ENCODE results near the gene STMND1. TPM values are rescaled to one million over a fixed set of nuclear protein-coding genes. Genes with fewer than 3 reads are reported as not detected.

The STMND1 gene
- polyA plus RNA-seq, 6 donors from 2014 or later = not detected

DNA sequence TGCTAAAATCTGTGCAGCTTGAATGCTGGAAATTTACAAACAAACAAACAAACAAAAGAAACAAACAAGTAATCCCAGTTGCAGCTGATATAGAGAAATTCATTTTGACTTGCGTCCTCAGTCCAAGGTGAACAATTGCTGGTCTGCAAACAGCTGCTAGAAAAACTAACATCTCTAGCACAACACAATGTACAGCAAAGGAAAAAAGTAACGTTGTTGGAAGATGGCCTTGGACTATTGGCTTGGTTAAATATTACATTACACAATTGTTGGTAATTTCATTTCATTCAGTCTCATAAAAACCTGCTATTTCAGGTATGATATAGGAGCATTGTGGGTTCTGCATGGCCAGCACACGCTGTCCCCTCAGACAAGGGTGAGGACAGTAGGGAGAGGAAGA lies 50.0 kb downstream of the STMND1 start:
- Mint-ChIP-seq H3K4me3 (no peak overlapping the region), H3K27me3 (peaks cover 0 to 11% (median 0%) of the 10 kb centered on the region in 3 donors), H3K9me3 (peaks cover 5 to 29% (median 13%) of the 10 kb centered on the region in 7 donors), H3K27ac (no peak overlapping the region), H3K4me1 (no peaks in the 10 kb centered on the region), H3K36me3 (peaks cover 0 to 7% of the 10 kb centered on the region in 2 donors)
- no peak for DNase-seq
- no peak for ATAC-seq (ENCODE audit: low read depth in 2 of 2)

DNA sequence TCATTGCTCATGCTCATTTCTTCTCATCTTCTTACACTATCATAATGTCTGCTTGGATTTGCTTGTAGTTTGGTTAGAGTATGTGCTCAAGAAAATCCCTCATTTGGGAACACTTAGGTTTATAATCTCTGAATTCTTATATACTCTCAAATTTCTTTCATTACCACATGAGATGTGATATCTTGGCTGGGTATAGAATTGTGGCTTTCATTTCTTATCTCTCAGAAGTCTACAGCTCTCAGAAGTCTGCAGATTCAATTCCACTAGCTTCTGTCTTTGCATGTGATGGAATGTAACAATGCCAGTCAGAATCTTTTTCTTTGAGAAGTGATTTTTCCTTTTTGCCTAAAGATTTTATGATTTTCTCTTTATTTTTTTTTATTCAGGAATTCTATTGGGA lies 50.9 kb downstream of the STMND1 start:
- no peak for DNase-seq
- Mint-ChIP-seq H3K27me3 (peaks cover 0 to 10% (median 0%) of the 10 kb centered on the region in 3 donors), H3K27ac (no peak overlapping the region), H3K4me1 (no peaks in the 10 kb centered on the region), H3K4me3 (no peak overlapping the region), H3K9me3 (peaks cover 5 to 24% (median 12%) of the 10 kb centered on the region in 7 donors), H3K36me3 (peaks cover 0 to 7% of the 10 kb centered on the region in 2 donors)
- ATAC-seq (ENCODE audit: low read depth in 2 of 2) = no peak

- Mint-ChIP-seq H3K9me3 (peaks cover 5 to 19% (median 12%) of the 10 kb centered on the region in 7 donors), H3K27me3 (peaks cover 4 to 10% (median 10%) of the 10 kb centered on the region in 3 donors), H3K4me3 (no peak overlapping the region), H3K36me3 (peaks cover 0 to 7% of the 10 kb centered on the region in 2 donors), H3K27ac (no peak overlapping the region), H3K4me1 (no peaks in the 10 kb centered on the region)
- DNase-seq = peak; percentile 44
- no peak for ATAC-seq (ENCODE audit: low read depth in 2 of 2)
These were observed 54.5 kb downstream of the STMND1 start for GRCh38 chr6:17156112-17156921.

DNA sequence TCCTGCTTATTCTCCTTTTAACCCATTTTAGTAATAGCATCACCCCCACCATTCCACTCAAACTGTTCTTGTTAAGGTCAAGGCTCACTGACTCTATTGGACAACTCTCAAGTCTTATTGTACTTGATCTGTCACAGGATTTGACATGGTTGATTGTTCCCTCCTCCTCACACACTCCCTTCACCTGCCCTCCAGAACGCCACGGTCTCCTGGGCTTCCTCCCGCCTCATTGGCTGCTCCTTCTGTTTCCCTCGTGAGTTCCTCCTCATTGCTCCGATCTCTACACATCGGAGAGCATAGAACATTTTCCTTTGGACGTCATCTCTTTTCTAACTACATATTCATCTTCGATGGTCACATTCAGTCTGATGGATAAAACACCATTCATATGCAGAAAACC lies 55.1 kb downstream of the STMND1 start:
- ATAC-seq (ENCODE audit: low read depth in 2 of 2) = no peak
- no peak overlapping the region for H3K27ac Mint-ChIP-seq
- H3K36me3 Mint-ChIP-seq = peaks cover 0 to 7% of the 10 kb centered on the region in 2 donors
- no peaks in the 10 kb centered on the region for H3K4me1 Mint-ChIP-seq
- H3K27me3 Mint-ChIP-seq = peaks cover 4 to 17% (median 16%) of the 10 kb centered on the region in 3 donors
- no peak overlapping the region for H3K4me3 Mint-ChIP-seq
- H3K9me3 Mint-ChIP-seq = peaks cover 5 to 17% (median 12%) of the 10 kb centered on the region in 7 donors
- no peak for DNase-seq

GRCh38 chr6:17157617-17158016 lies 55.8 kb downstream of the STMND1 start:
- Mint-ChIP-seq H3K27me3 (peaks cover 4 to 23% (median 18%) of the 10 kb centered on the region in 3 donors), H3K27ac (no peak overlapping the region), H3K4me3 (no peak overlapping the region), H3K4me1 (no peaks in the 10 kb centered on the region), H3K36me3 (peaks cover 0 to 7% of the 10 kb centered on the region in 2 donors), H3K9me3 (peaks cover 1 to 11% (median 7%) of the 10 kb centered on the region in 7 donors)
- DNase-seq (no peak), ATAC-seq (ENCODE audit: low read depth in 2 of 2) (no peak)

GRCh38 chr6:17159240-17159639 lies 57.4 kb downstream of the STMND1 start:
- Mint-ChIP-seq H3K9me3 (no peaks in the 10 kb centered on the region), H3K36me3 (no peaks in the 10 kb centered on the region), H3K27me3 (peaks cover 0 to 37% (median 18%) of the 10 kb centered on the region in 3 donors), H3K27ac (no peak overlapping the region), H3K4me3 (no peak overlapping the region), H3K4me1 (peaks cover 0 to 4% (median 0%) of the 10 kb centered on the region in 3 donors)
- ATAC-seq (ENCODE audit: low read depth in 2 of 2) (no peak), DNase-seq (no peak)

DNA sequence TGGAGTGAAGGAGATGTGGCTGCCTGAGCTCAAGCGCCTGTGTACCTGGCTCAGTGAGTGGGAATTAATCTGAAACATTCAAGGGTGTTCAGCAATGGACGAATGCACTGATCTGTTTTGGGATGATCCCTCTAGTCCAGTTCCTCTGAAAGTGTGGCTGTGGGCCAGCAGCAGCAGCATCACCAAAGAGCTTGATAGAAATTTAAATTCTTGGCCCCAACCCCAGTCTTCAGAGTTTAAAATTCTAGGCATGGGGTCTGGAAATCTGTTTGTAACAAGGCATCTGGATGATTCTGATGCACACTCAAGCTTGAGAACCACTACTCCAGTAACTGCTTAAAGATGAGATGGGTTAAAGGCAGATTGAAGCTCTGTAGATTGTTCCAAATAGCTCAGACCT lies 59.2 kb downstream of the STMND1 start:
- DNase-seq (no peak), ATAC-seq (ENCODE audit: low read depth in 2 of 2) (no peak)
- Mint-ChIP-seq H3K27ac (no peak overlapping the region), H3K27me3 (peaks cover 0 to 37% (median 18%) of the 10 kb centered on the region in 3 donors), H3K4me3 (no peak overlapping the region), H3K4me1 (peaks cover 0 to 4% (median 0%) of the 10 kb centered on the region in 3 donors), H3K36me3 (no peaks in the 10 kb centered on the region), H3K9me3 (peaks cover 0 to 5% (median 0%) of the 10 kb centered on the region in 7 donors)

- Mint-ChIP-seq H3K4me1 (peaks cover 0 to 4% (median 0%) of the 10 kb centered on the region in 3 donors), H3K4me3 (no peak overlapping the region), H3K36me3 (no peaks in the 10 kb centered on the region), H3K9me3 (peaks cover 0 to 5% (median 0%) of the 10 kb centered on the region in 7 donors), H3K27me3 (peaks cover 0 to 34% (median 18%) of the 10 kb centered on the region in 3 donors), H3K27ac (no peak overlapping the region)
- ATAC-seq (ENCODE audit: low read depth in 2 of 2) = no peak
- DNase-seq = no peak
These were observed 63.5 kb downstream of the STMND1 start for GRCh38 chr6:17165383-17165782.

- Mint-ChIP-seq H3K4me1 (peaks cover 0 to 4% (median 0%) of the 10 kb centered on the region in 3 donors), H3K9me3 (peaks cover 0 to 5% (median 0%) of the 10 kb centered on the region in 7 donors), H3K4me3 (no peak overlapping the region), H3K27me3 (peaks cover 0 to 15% (median 0%) of the 10 kb centered on the region in 3 donors), H3K36me3 (no peaks in the 10 kb centered on the region), H3K27ac (no peak overlapping the region)
- ATAC-seq (ENCODE audit: low read depth in 2 of 2) (no peak), DNase-seq (no peak)
These were observed 65.6 kb downstream of the STMND1 start for GRCh38 chr6:17167327-17167979.

- DNase-seq (no peak), ATAC-seq (ENCODE audit: low read depth in 2 of 2) (no peak)
- H3K27ac Mint-ChIP-seq = no peak overlapping the region
- peaks cover 0 to 5% (median 0%) of the 10 kb centered on the region in 7 donors for H3K9me3 Mint-ChIP-seq
- H3K27me3 Mint-ChIP-seq = peaks cover 0 to 5% (median 0%) of the 10 kb centered on the region in 3 donors
- H3K4me3 Mint-ChIP-seq = no peak overlapping the region
- H3K36me3 Mint-ChIP-seq = no peaks in the 10 kb centered on the region
- no peaks in the 10 kb centered on the region for H3K4me1 Mint-ChIP-seq
These were observed 67.4 kb downstream of the STMND1 start for GRCh38 chr6:17169291-17169690.

- ATAC-seq (ENCODE audit: low read depth in 2 of 2) (no peak), DNase-seq (no peak)
- Mint-ChIP-seq H3K4me1 (no peaks in the 10 kb centered on the region), H3K36me3 (no peaks in the 10 kb centered on the region), H3K4me3 (peak overlapping the region in 1 of 8 donors; percentile 12), H3K27ac (no peak overlapping the region), H3K27me3 (peaks cover 0 to 5% (median 0%) of the 10 kb centered on the region in 3 donors), H3K9me3 (peaks cover 0 to 4% (median 0%) of the 10 kb centered on the region in 7 donors)
These were observed 67.9 kb downstream of the STMND1 start for GRCh38 chr6:17169711-17170110.

DNA sequence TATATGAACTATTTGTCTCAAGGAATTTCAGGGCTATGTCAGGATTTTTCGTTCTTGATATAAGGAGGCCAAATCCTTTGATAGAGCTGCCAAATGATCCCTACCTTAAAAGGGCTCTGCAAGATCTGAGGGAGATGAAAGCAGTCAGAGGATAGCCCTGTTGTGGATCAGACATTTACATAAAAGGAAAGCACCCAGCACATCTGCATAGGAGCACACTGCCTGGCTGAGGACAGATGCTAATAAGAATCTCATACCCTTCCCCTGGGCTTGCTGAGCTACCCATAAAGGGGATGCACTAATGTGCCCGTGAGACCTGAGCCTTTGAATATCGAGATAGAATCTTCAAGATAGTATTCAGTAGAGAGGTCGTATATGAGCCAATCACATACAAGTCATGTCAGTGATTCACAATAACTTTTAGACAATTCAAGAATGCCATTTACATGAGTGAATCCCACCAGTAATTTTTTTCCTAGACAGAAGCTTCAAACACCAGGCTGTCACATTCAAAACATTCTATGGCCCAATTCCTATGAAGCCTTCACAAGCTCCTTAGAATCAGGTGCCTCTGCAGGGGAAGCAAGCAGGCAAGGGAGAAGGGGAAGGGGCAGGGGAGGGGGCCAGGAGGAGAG lies 71.1 kb downstream of the STMND1 start:
- H3K4me1 Mint-ChIP-seq = no peaks in the 10 kb centered on the region
- no peak for DNase-seq
- peaks cover 0 to 5% (median 0%) of the 10 kb centered on the region in 3 donors for H3K27me3 Mint-ChIP-seq
- H3K9me3 Mint-ChIP-seq = peaks cover 0 to 4% (median 0%) of the 10 kb centered on the region in 7 donors
- no peak overlapping the region for H3K27ac Mint-ChIP-seq
- H3K36me3 Mint-ChIP-seq = no peaks in the 10 kb centered on the region
- no peak for ATAC-seq (ENCODE audit: low read depth in 2 of 2)
- no peak overlapping the region for H3K4me3 Mint-ChIP-seq

DNA sequence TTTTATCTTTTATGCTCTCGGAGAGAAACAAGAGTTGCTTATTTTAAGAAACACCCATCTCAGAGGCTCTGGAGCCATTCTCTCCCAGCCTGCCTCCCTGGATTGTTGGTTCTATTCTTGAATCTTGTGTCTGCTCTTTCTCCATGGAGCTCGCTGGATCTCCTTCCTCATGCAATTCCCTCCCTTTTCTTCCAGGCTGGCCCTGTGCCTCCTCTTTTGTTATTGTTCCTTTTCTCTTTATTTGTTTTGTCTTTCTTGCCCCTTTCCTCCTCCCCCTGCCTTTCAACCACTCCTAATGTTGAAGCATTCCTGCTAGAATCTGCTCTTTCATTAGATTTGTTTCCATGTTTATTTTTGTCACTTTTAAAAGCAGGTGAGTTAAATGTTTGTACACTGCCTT lies 76.5 kb downstream of the STMND1 start:
- H3K27me3 Mint-ChIP-seq = peaks cover 0 to 8% (median 0%) of the 10 kb centered on the region in 3 donors
- peaks cover 0 to 12% (median 3%) of the 10 kb centered on the region in 7 donors for H3K9me3 Mint-ChIP-seq
- peaks cover 0 to 4% (median 0%) of the 10 kb centered on the region in 3 donors for H3K4me1 Mint-ChIP-seq
- H3K36me3 Mint-ChIP-seq = no peaks in the 10 kb centered on the region
- no peak overlapping the region for H3K4me3 Mint-ChIP-seq
- no peak overlapping the region for H3K27ac Mint-ChIP-seq
- DNase-seq (no peak), ATAC-seq (ENCODE audit: low read depth in 2 of 2) (no peak)

Data from naive B cell (primary cell).